HG02642 (cell line): ENCODE data around the gene PRAMEF5.
"Not testable (repeated sequence)": the region's sequence is repeated elsewhere in the genome, so short reads cannot be mapped to it uniquely, and the experiment has no call there.

ENCODE experiments used
- ATAC-seq: cut with Tn5 transposase; IDR thresholded peaks from one replicate; pipeline ENCODE4 v1.9.1; 2021; ENCODE audit warnings: mild to moderate bottlenecking; ENCODE audit not compliant: unreplicated experiment, poor library complexity

Gene PRAMEF5

GRCh38 chr1:13253898-13254297 lies at the start of gene PRAMEF5:
Gene PRAMEF5, plus strand, starts transcription at chr1:13254198. Its CDS starts 5,071 bp downstream, at chr1:13259269.
- not testable (repeated sequence) for ATAC-seq

GRCh38 chr1:13208712-13209111 lies 45.3 kb upstream of the PRAMEF5 start:
- ATAC-seq: not testable (repeated sequence)

DNA sequence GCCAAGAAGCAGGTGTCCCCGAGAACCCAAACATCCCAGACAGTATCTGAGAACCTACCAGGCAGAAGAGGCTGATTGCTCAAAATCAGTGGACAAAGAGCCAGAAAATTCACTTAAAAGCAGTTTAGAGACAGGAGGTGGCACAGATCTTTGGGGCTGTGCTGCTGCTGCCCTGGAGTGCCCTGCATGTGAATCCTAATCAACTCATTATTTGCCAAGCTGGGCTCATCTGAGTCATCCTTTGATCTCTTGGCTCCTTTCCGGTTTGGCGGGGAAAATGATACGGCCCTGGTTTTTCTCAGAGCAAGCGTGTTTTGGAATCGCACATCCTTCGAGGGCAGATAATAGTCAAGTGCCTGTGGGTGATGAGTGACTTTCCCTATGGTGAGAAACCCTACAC lies 37.4 kb upstream of the PRAMEF5 start:
- not testable (repeated sequence) for ATAC-seq

DNA sequence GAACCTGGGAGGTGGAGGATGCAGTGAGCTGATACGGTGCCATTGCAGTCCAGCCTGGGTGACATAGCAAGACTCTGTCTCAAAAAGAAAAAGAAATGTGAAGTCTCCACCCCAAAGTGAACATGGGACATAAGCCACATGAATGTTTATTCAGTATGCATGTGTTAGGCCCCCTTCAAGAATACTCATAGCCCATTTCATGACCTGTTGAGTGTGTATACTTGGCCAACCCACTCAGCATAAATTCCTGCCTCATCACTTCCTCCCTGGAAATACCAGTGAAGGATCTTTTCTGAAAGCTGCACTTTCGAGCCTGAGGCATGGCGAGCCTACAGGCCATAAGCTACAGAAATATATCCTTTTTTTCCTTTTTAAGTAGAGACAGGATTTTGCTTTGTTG lies 34.8 kb upstream of the PRAMEF5 start:
- not testable (repeated sequence) for ATAC-seq

- ATAC-seq: not testable (repeated sequence)
These were observed 31.2 kb upstream of the PRAMEF5 start for GRCh38 chr1:13222788-13223187.

GRCh38 chr1:13224480-13225060 lies 29.4 kb upstream of the PRAMEF5 start:
- no peak for ATAC-seq

DNA sequence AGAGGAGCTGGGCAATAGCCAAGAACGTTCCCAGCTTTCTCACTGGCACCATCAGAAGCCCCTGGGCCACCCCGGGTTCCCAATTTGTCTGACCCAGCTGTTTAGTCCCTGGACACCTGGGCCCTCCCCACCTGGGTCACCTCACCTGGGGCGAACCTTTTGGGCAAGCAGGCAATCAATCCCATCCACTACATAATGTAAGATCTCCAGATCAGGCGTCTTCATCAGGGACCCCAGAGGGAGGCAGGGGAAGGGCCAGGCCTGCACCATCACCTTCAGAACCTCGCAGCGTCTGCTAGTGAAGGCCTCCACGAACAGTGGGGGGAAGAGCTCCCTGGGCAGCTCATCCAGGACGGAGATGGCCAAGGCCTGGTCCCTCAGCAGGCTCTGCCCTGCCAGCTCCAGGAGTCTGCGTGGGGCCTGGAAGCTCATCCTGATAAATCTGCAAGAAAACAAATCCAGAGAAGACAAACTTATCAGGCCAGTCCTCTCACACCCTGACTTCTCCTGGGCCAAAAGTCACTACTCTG lies 28.3 kb upstream of the PRAMEF5 start, which contains the start of gene PRAMEF18:
Gene PRAMEF18, minus strand, starts transcription at position 480 of the 530 bp plus-strand sequence. Its CDS starts 48 bp downstream, at position 432.
- ATAC-seq: not testable (repeated sequence)

GRCh38 chr1:13227271-13228055 lies 26.5 kb upstream of the PRAMEF5 start:
- ATAC-seq: not testable (repeated sequence)

DNA sequence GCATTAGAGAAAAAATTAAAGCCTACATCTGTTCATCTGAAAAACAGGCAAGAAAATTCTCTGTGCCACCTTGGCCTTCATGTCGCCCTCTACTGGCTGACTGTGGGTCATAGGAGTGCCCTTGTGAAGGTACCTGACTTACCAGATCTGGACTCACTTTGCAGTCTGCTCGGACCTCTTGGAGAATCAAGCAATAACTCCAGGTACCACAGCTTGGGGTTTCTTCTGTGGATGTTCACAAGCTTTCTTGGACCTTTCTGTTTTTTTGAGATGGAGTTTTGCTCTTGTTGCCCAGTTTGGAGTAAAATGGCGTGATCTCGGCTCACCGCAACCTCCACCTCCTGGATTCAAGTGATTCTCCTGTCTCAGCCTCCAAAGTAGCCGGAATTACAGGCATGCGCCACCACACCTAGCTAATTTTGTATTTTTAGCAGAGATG lies 25.6 kb upstream of the PRAMEF5 start:
- no peak for ATAC-seq

GRCh38 chr1:13230096-13230495 lies 23.9 kb upstream of the PRAMEF5 start:
- not testable (repeated sequence) for ATAC-seq

- not testable (repeated sequence) for ATAC-seq
These were observed 23.4 kb upstream of the PRAMEF5 start for GRCh38 chr1:13230601-13231000.

- ATAC-seq: not testable (repeated sequence)
These were observed 22.8 kb upstream of the PRAMEF5 start for GRCh38 chr1:13231061-13231750.

DNA sequence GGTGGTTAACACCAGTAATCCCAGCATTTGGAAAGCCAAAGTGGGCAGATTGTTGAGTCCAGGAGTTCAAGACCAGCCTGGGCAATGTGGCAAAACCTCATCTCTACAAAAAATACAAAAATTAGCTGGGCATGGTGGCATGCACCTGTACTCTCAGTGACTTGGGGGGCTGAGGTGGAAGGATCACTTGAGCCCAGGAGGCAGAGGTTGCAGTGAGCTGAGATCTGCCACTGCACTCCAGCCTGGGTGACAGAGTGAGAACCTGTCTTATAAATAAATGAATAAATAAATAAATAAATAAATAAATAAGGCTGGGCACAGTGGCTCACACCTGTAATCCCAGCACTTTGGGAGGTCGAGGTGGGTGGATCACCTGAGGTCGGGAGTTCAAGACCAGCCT lies 21.9 kb upstream of the PRAMEF5 start:
- ATAC-seq: not testable (repeated sequence)

GRCh38 chr1:13234057-13234456 lies 19.9 kb upstream of the PRAMEF5 start:
- not testable (repeated sequence) for ATAC-seq

- ATAC-seq: not testable (repeated sequence)
These were observed 16.4 kb upstream of the PRAMEF5 start for GRCh38 chr1:13237572-13237971.

- not testable (repeated sequence) for ATAC-seq
These were observed 14.4 kb upstream of the PRAMEF5 start for GRCh38 chr1:13239633-13240032.

GRCh38 chr1:13243536-13244263 lies 10.3 kb upstream of the PRAMEF5 start:
- ATAC-seq: not testable (repeated sequence)

- ATAC-seq: not testable (repeated sequence)
These were observed 8.0 kb upstream of the PRAMEF5 start for GRCh38 chr1:13245841-13246553.

- not testable (repeated sequence) for ATAC-seq
These were observed 7.5 kb upstream of the PRAMEF5 start for GRCh38 chr1:13246554-13246871.
